Measurements from ENCODE around the gene UBAP1.
A peak's percentile ranks its signal among the peaks of the same experiment; 100 is the strongest.
"Not testable (repeated sequence)": the region's sequence is repeated elsewhere in the genome, so short reads cannot be mapped to it uniquely, and the experiment has no call there.

The UBAP1 gene

DNA sequence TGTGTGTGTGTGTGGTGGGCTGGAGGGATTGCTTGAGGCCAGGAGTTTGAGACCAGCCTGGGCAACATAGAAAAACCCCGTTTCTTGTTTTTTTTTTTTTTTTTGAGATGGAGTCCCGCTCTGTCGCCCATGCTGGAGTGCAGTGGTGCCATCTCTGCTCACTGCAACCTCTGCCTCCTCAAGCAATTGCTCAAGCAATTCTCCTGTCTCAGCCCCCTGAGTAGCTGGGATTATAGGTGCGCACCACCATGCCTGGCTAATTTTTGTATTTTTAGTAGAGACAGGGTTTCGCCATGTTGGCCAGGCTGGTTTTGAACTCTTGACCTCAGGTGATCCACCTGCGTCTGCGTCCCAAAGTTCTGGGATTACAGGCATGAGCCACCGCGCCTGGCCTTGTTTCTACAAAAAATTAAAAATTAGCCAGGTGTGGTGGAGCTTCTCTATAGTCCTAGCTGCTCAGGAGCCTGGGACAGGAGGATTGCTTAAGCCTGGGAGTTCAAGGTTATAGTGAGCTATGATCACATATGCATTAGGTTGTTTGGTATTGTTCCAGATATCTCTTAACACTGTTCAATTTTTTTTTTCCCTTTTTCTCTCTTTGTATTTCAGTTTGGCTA is 47.4 kb downstream of the UBAP1 start:
- DNase-seq, result not testable (repeated sequence)

GRCh38 chr9:34227445-34227844 is 48.6 kb downstream of the UBAP1 start:
- no peak for DNase-seq

GRCh38 chr9:34230556-34230955 is 51.7 kb downstream of the UBAP1 start:
- no peak for DNase-seq

GRCh38 chr9:34232201-34232600 is 53.4 kb downstream of the UBAP1 start:
- DNase-seq, result no peak

DNA sequence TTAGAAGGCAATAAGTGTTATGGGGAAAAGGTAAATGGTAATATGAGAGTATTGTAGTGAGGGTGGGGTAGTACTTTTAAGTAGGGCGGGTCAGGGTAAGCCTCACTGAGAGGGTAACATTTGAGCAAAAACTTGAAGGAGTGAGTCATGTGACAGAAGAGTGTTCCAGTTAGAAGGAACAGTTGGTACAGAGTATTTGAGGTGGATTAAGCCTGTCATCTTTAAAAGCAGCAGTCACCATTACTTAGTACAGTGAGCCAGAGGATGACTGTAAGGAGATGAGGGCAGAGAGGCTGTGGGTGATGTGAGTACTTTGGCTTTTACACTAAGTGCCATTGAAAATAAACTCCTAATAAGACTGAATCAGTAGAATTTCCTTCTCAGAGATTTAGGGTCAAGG is 54.8 kb downstream of the UBAP1 start:
- DNase-seq, result no peak

GRCh38 chr9:34237836-34238235 is 59.0 kb downstream of the UBAP1 start:
- no peak for DNase-seq

- no peak for DNase-seq
These were observed 61.2 kb downstream of the UBAP1 start for GRCh38 chr9:34240006-34240405.

DNA sequence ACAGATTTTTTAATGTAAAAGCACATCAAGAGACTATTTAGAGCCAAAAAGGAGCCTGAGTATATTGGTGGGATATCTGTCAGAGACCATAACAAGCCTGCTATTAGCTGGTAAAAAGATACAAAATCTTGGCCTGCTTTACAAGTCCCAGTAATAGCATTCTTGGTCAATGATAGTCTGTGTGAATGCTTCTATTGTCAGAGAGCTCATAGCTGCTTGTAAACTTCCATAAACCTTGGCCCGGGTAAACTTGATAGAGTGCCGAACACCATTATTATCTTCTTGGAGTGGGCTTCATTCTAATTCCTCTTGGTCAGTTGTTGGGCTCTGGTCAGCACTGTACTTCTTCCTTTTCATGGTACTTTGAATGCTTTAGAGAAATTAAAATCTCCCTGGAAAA is 64.0 kb downstream of the UBAP1 start:
- no peak for DNase-seq

GRCh38 chr9:34245212-34245611 is 66.4 kb downstream of the UBAP1 start:
- DNase-seq, result not testable (repeated sequence)

DNA sequence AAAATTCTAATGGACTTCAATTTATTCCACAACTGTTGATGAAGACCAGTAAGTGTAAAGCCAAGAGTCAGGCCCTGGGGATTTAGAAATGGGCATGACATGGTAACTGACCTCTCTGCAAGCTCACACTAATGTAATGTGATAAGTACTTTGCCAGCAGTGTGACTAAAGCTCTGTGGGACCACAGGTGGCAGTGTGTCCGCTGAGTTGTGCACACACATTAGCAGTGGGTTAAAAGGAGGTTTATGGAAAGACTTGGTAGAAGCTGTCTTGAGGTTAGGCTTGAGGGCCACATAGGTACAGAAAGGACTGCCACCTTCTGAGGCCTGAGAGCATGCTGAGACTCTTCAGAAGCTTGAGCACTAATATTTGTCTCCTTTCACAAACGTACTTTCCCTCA is 67.6 kb downstream of the UBAP1 start:
- no peak for DNase-seq

GRCh38 chr9:34247782-34248181 is 68.9 kb downstream of the UBAP1 start:
- DNase-seq, result not testable (repeated sequence)

DNA sequence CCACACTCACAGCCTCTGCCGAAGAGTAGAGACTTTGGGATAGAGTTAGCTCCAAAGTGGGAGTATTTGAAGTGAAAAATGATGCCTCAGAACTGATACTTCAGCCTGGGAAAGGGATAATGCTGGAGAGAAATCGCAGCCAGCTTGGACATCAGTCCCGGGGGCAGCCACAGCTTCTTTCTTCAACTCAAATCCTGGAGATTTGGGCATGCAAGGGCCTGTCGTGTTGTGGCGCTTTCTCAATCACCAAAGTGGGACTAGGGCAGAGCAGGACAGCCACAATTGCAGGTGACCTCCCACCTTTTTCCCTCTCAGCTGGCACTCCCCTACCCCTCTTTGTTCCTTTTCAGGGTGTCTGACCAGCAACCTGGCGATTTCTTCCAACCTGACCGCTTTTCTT is 70.4 kb downstream of the UBAP1 start:
- no peak for DNase-seq

GRCh38 chr9:34250721-34251120 is 71.9 kb downstream of the UBAP1 start:
- no peak for DNase-seq

DNA sequence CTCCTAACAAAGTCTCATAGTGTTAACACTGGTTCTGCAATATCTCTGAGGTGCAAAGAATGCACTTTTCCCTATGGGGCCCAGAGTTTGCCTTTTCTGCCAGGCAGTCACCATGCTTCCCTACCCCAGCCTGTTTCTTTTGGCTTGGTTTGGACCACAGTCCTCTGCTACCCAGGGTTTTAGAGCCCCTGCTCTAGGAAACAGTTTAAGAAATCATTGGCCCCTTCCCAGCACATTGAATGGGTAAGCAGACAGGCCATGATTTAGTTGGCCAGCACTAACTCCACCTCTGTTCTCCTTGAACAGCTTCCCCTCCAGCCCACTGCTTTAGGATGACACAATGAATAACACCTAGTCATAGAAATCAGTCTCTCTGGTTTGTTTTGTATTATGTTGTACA is 73.2 kb downstream of the UBAP1 start:
- no peak for DNase-seq

DNA sequence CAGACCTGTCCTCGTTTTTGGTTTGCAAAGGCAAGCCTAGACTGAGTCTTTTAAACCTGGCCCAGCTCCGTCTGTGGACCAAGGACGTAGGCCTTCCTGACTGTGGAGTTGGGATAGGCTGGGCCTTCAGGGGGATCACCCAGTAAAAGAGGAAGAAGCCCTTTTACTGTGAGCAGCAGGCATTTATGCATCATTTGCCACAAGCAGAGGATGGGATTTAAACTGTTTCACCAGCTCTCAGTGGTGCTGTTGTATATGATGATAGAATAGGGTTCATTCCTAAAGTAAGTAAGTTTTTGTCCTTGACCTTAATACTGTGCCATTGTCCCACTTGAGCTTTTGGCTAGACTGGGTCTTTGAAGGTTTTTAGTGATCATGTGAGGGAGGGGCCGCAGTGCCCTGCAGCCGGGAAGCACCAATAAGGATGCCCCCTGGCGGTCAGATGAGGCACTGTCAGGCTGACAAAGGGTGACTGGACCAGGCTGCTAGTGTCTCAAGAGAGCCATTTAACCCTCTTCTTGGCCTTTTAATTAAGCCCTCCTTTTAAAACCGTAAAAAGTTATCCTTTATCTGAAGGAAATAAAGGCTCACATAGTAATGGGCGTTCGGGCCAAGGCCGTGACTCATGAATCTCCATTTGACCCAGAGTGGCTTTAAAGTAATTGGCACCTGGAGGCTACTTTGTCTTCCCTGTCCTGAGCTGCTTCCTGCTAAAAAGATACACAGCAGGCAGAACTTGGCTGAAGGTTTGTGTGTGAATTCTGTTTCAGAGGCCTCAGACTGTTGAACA is 74.0 kb downstream of the UBAP1 start:
- peak; percentile 62 for DNase-seq

DNA sequence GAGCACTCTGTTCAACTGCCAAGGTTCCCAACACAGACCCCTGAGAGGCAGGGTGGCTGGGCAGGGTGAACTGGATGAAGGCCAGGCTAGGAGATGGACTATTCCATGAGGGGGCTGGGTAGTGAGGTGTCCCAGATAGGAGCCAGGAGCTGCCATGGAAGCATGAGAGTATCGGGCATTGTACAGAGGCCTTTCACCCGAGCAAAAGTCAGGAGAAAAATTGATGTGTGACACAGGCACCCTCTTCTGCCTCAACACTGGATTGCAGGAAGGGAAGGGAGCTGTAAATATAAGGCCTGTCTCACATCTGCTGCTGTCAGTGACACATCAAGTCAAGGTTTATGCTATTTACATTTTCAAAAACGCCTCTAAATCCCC is 74.6 kb downstream of the UBAP1 start:
- no peak for DNase-seq

DNA sequence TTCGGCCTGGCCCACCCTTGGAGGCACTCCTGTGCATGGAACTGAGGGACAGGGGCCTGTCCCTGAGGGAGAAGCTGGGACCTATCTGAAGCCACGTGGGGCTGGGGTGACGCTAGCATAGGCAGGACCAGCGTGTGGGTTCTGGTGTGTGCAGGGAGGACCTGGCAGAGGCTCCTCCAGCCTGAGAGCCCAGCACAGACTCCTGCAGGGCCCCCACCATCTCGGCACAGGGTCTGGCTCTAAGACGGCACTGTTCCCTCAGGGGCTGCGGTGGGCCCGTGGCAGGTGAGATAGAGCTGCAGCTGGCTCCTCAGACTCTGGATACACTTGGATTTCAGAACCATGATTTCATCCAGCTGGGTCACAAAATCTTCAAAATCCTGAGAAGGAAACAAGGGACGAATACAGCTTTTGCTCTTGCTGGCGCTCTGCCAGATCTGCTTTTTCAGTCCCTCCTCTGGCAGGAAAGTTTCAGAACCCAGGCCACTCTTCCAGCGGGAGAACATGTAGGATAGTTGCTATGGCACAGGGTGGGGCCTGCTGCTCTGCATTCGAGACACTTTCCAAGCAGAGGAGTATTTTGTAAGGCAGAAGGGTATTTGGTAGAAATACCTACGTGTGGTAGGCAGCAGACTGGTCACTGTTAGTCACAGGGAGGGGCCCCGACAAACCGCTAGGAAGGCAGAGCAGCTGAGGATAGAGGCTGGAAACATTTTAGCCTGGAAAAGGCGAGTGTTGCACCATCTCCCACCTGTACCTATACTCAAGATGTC is 75.5 kb downstream of the UBAP1 start:
- DNase-seq, result no peak

DNA sequence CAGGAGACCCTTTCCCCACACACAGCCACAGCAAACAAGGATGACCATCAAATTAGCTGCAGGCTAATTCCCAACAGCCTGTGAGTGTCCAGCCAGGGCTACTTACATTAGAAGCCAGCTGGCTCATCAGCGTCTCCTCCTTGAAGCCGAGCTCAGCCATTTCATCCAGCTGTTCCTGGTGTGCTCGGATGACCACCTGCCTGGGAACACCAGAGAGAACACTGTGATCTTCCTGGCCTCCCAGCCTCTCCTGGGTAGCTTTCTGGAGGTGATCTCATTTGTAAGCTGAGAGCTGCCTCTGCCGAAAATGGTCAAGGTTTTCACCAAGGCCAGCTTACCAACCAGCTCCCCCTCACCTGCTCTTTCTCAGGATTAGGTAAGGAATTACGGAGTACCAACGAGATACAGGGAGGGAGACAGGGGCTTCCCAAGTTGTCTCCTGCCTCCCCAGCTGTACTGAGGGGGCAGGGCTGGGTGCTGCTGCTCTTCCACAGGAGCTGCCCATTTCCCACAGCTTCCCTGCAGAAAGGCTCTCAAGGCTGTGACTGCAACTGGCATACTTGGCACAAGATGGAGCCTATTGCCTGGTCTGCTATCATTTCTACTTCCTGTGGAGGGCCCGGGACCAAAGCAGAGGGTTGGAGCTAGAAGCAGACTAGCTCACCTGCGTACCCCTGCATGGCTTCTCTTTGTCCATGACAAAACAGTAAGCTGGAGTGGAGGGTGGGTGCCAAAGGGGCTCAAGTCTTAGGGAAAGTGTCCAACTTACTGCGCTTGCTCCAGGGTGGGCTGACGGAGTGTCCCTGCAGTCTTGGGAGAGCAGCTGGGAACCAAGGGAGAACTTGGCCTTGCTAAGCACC is 76.4 kb downstream of the UBAP1 start:
- DNase-seq, result no peak

DNA sequence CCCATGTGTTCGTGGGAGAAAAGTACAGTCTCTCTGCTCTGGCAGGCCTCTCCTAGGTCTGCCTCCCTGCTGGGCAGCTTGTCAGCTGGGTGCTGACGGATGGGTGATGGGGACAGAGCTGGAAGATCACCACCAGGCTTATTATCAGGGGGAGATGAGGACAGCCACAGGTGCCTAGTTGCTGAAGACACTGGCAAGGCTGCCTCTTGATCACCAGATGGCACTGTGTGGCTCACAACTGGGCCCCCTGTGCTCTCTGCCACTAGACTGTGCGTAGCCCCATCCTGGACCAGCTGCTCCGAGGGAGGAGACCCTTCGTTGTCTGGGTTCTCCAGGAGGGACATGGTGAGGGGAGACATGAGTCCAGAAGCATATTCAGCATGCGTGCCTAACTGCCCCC is 77.3 kb downstream of the UBAP1 start:
- no peak for DNase-seq

DNA sequence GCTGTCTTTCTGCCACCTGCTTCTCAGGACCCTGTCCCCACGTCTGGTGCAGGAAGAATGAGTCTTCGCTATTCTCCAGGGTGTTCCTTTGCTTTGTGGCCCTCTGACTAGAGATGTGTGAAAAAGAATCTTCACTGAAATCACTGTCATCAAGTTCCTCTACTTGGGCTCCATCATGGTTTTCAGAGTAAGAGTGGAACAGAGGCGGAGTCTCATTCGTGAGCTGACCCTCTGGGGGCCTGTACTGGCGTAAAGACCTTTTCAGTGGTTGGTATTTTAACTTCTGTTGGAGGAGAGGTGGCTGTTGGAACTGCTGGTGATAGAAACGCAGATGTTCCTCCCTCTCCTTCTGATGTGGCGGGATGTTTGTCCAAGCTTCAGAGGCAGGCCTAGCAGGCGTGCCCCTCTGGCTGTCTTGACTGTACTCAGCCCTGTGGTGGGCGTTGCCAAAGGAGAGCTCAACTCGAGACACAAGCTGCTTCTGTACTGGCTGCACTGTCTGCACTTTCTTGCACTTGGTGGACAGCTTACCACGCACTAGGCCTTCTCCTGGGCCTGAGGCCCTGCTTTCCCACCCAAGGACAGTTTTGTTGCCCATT is 78.2 kb downstream of the UBAP1 start:
- no peak for DNase-seq

- DNase-seq, result no peak
These were observed 80.5 kb downstream of the UBAP1 start for GRCh38 chr9:34259315-34259714.

DNA sequence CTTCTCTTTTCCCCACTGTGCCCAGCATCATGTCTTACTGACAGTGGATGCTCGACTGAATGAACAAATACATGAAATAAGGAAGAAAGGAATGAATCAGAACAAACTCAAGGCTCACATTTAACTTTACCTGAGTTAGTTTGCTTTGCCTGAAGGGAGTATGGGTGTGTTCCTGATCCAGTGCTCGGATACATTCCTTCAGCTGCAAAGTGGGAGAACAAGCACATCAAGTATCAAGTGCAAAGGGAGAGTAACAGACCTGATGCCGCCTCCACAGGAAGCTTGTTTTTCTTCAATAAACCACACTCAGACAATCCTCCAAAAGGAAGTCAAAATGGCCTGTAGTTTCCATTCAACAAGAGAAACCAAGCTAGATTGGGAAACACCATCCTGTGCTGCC is 84.1 kb downstream of the UBAP1 start:
- no peak for DNase-seq

- DNase-seq, result no peak
These were observed 88.8 kb downstream of the UBAP1 start for GRCh38 chr9:34267660-34268059.
